IMR-90 (cell line): ENCODE measurements around the gene RAI14. TPM values are rescaled to one million over a fixed set of nuclear protein-coding genes. Genes with fewer than 3 reads are reported as not detected.

ENCODE experiments used
- ATAC-seq: fragments of 200-7000 bp; cut with Tn5 transposase; 2 replicates; pipeline ENCODE4 v1.9.1; 2020; ENCODE audit warnings: low read depth, mild to moderate bottlenecking, moderate library complexity
- BruUV-seq: library from RNA; stranded (reverse); fragments of 400-500 nt; replicated peaks from 2 replicates; lab custom pipeline; 2021; lab: Mats Ljungman, UMichigan
- CTCF ChIA-PET: fragments of 300-600 bp; formaldehyde crosslinking; extraction: SDS; loops from one replicate; lab custom pipeline; 2021; ENCODE audit warnings: antibody characterized with exemption; lab: Yijun Ruan, JAX
- POLR2A ChIA-PET: fragments of 300-600 bp; sonication (Branson Sonifier 250); formaldehyde crosslinking; loops from one replicate; lab custom pipeline; 2022; ENCODE audit warnings: antibody characterized with exemption; ENCODE audit not compliant: unreplicated experiment; lab: Charles Lee
- DNase-seq: peaks from one replicate; pipeline ENCODE4 v3.0.0; 2013
- H2AFZ ChIP-seq: replicated peaks from 2 replicates; pipeline ENCODE3; 2013; ENCODE audit warnings: low read length, mild to moderate bottlenecking; ENCODE audit not compliant: poor library complexity
- H2AK5ac ChIP-seq: 2 replicates; pipeline ENCODE4 v1.6.1; 2013; ENCODE audit warnings: low read depth, low read length, inconsistent platforms
- H2AK9ac ChIP-seq: replicated peaks from 2 replicates; pipeline ENCODE3; 2013; ENCODE audit warnings: mild to moderate bottlenecking, low read depth, low read length, moderate library complexity; ENCODE audit not compliant: poor library complexity
- H2BK120ac ChIP-seq: 2 replicates; pipeline ENCODE4 v1.6.1; 2013; ENCODE audit warnings: low read depth, low read length, inconsistent platforms
- H2BK15ac ChIP-seq: 3 replicates; pipeline ENCODE4 v1.6.1; 2013; ENCODE audit warnings: low read depth, low read length, inconsistent platforms
- H2BK20ac ChIP-seq: 2 replicates; pipeline ENCODE4 v1.6.1; 2013; ENCODE audit warnings: low read depth, mild to moderate bottlenecking, inconsistent platforms, low read length, moderate library complexity
- H2BK5ac ChIP-seq: 2 replicates; pipeline ENCODE4 v1.6.1; 2013; ENCODE audit warnings: mild to moderate bottlenecking, low read depth, low read length, inconsistent platforms; ENCODE audit not compliant: poor library complexity, severe bottlenecking
- H3K14ac ChIP-seq: replicated peaks from 2 replicates; pipeline ENCODE4 v1.6.1; 2013; ENCODE audit warnings: low read depth, low read length, inconsistent platforms
- H3K18ac ChIP-seq: 2 replicates; pipeline ENCODE4 v1.6.1; 2013; ENCODE audit warnings: low read depth, low read length, control low read depth
- H3K23ac ChIP-seq: 2 replicates; pipeline ENCODE4 v1.6.1; 2013; ENCODE audit warnings: low read depth, low read length, inconsistent platforms
- H3K27ac ChIP-seq: 2 replicates; pipeline ENCODE4 v1.5.1; 2013; ENCODE audit warnings: mild to moderate bottlenecking, control low read depth, low read length; ENCODE audit not compliant: insufficient read depth
- H3K27me3 ChIP-seq: 2 replicates; pipeline ENCODE4 v1.6.1; 2013; ENCODE audit warnings: low read length; ENCODE audit not compliant: control insufficient read depth, insufficient read depth
- H3K36me3 ChIP-seq: 2 replicates; pipeline ENCODE4 v1.6.1; 2013; ENCODE audit warnings: low read length, mixed read lengths; ENCODE audit not compliant: control insufficient read depth, insufficient read depth
- H3K4ac ChIP-seq: 2 replicates; pipeline ENCODE4 v1.6.1; 2013; ENCODE audit warnings: low read depth, low read length, inconsistent platforms
- H3K4me1 ChIP-seq: 2 replicates; pipeline ENCODE4 v1.6.1; 2013; ENCODE audit warnings: low read length, mixed read lengths; ENCODE audit not compliant: control insufficient read depth, insufficient read depth
- H3K4me2 ChIP-seq: 2 replicates; pipeline ENCODE4 v1.6.1; 2013; ENCODE audit warnings: low read depth, mild to moderate bottlenecking, control low read depth, low read length, moderate library complexity
- H3K4me3 ChIP-seq: 2 replicates; pipeline ENCODE4 v1.5.1; 2013; ENCODE audit warnings: low read depth, mild to moderate bottlenecking, control low read depth, low read length, moderate library complexity; ENCODE audit not compliant: insufficient read depth
- H3K56ac ChIP-seq: 2 replicates; pipeline ENCODE4 v1.6.1; 2013; ENCODE audit warnings: low read length, inconsistent platforms; ENCODE audit not compliant: insufficient read depth; ENCODE audit errors: extremely low read depth
- H3K79me1 ChIP-seq, 2 experiments: 2 replicates each; pipeline ENCODE4 v1.6.1; 2013; ENCODE audit warnings: low read length in 2 of 2, inconsistent platforms in 1 of 2, low read depth in 1 of 2
- H3K9ac ChIP-seq: 2 replicates; pipeline ENCODE4 v1.6.1; 2013; ENCODE audit warnings: low read depth, low read length, control low read depth
- H3K9me1 ChIP-seq: 2 replicates; pipeline ENCODE4 v1.6.1; 2013; ENCODE audit warnings: low read length, inconsistent platforms; ENCODE audit not compliant: insufficient read depth
- H3K9me3 ChIP-seq: 2 replicates; pipeline ENCODE4 v1.6.1; 2013; ENCODE audit warnings: low read length; ENCODE audit not compliant: control insufficient read depth, insufficient read depth
- H4K20me1 ChIP-seq: 2 replicates; pipeline ENCODE4 v1.6.1; 2013; ENCODE audit warnings: low read length, inconsistent platforms; ENCODE audit not compliant: insufficient read depth
- H4K5ac ChIP-seq: 2 replicates; pipeline ENCODE4 v1.6.1; 2013; ENCODE audit warnings: mild to moderate bottlenecking, low read depth, low read length, control low read depth
- H4K8ac ChIP-seq, 2 experiments: 2 replicates each; pipeline ENCODE4 v1.6.1; 2013; ENCODE audit warnings: low read depth in 2 of 2, low read length in 2 of 2, control low read depth in 1 of 2, inconsistent platforms in 1 of 2
- H4K91ac ChIP-seq: 2 replicates; pipeline ENCODE4 v1.6.1; 2013; ENCODE audit warnings: low read depth, low read length, inconsistent platforms; ENCODE audit not compliant: insufficient read depth
- CEBPB ChIP-seq: IDR thresholded peaks from 2 replicates; pipeline ENCODE4 v1.6.1; 2012; ENCODE audit warnings: low read depth, low read length, improper control_type of control experiment
- MAFK ChIP-seq: IDR thresholded peaks from 2 replicates; pipeline ENCODE4 v1.6.1; 2012; ENCODE audit warnings: low read depth, low read length, improper control_type of control experiment
- POLR2A ChIP-seq: IDR thresholded peaks from 2 replicates; pipeline ENCODE4 v1.6.1; 2012; ENCODE audit warnings: mild to moderate bottlenecking, low read depth, low read length
- whole genome bisulfite sequencing, 2 experiments: methylation state at CpG; one replicate each; pipeline versions ENCODE4 v1.1.5 to v1.1.7; 2013; ENCODE audit warnings: missing lambda C conversion rate in 2 of 2; ENCODE audit not compliant: insufficient read length in 1 of 2; ENCODE audit errors: extremely low coverage in 2 of 2; 5-methylcytosine and 5-hydroxymethylcytosine counted together
- dilution Hi-C: fragments of 300-500 bp; cut with HindIII; formaldehyde crosslinking; loops from one replicate; pipeline ENCODE4 v1.14.3; 2018; ENCODE audit warnings: low sequenced_read_pairs; ENCODE audit not compliant: unreplicated experiment
- in situ Hi-C: fragments of 300-500 bp; cut with MboI; formaldehyde crosslinking; loops from 3 replicates; pipeline ENCODE4 v1.14.3; 2019; ENCODE audit warnings: low sequenced_read_pairs, inconsistent platforms, mixed read lengths
- intact Hi-C: fragments of 100-400 bp; cut with micrococcal nuclease; formaldehyde crosslinking; loops from 2 replicates; pipeline ENCODE4 v1.10.0; 2022
- polyA plus RNA-seq, 3 experiments: library from polyadenylated mRNA; depleted of rRNA; stranded (reverse); fragments of >200 nt; gene quantifications; 2 replicates each; pipeline ENCODE4 v1.2.3, GENCODE V29; 2012; ENCODE audit warnings: low replicate concordance in 1 of 3
- total RNA-seq: library from RNA; depleted of rRNA; stranded (reverse); fragments of >200 nt; gene quantifications from 2 replicates; pipeline ENCODE4 v1.2.3, GENCODE V29; 2012
- TF ChIP-seq, protein P1 (sequence below): conservative IDR thresholded peaks from 2 replicates; pipeline ENCODE4 v1.5.1; 2012; ENCODE audit warnings: mild to moderate bottlenecking, low read depth, low read length, improper control_type of control experiment

RAI14 gene
- total and polyA plus RNA-seq, 2 of the 4 experiments (the other 2 are of a cell fraction): 221 to 267 TPM

DNA sequence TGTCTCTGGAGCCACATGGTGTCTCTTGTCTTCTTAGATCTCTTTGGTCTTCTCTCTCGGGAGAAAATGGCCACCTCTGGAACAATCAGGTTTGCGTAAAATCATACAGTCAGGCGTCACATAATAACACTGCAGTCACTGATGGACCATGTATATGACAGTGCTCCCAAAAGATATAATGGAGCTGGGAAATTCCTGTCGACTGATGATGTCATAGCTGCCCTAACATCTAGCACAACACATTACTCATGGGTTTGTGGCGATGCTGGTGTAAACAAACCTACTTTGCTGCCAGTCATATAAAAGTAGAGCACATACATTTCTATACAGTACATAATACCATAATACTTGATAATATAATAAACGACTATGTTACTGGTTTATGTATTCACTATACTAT lies 30.1 kb upstream of the RAI14 start:
- no peaks in the 10 kb centered on the region for H3K9me3 ChIP-seq
- no peak overlapping the region for H3K9ac ChIP-seq
- in situ Hi-C loops: no loop called here
- peaks cover 17% of the 10 kb centered on the region for H3K4me1 ChIP-seq
- ChIA-PET POLR2A (no interaction called here), CTCF (interaction anchor here (1.4 to 1.5 kb wide), 2 partner anchors 10 to 40 kb away, joined by 3 to 4 read pairs; no protein-coding TSS in a partner anchor)
- H3K27me3 ChIP-seq: no peaks in the 10 kb centered on the region
- peak overlapping the region; percentile 39; the same call in 1 of the 2 replicates for H4K5ac ChIP-seq
- intact Hi-C loops: no loop called here
- peak overlapping the region; percentile 52; the same call in 1 of the 2 replicates for H3K4me2 ChIP-seq
- H4K20me1 ChIP-seq: no peaks in the 10 kb centered on the region
- 0% methylated on average over 1 of the region's 6 CpGs; no CpG with 5 or more reads in 1 of the 2 experiments for WGBS, 2 experiments
- TF ChIP-seq MAFK (no peak), CEBPB (0 out of 2 replicates have a peak, but pooled peaks have one; percentile 45), POLR2A (no peak)
- TF ChIP-seq, protein P1, sequence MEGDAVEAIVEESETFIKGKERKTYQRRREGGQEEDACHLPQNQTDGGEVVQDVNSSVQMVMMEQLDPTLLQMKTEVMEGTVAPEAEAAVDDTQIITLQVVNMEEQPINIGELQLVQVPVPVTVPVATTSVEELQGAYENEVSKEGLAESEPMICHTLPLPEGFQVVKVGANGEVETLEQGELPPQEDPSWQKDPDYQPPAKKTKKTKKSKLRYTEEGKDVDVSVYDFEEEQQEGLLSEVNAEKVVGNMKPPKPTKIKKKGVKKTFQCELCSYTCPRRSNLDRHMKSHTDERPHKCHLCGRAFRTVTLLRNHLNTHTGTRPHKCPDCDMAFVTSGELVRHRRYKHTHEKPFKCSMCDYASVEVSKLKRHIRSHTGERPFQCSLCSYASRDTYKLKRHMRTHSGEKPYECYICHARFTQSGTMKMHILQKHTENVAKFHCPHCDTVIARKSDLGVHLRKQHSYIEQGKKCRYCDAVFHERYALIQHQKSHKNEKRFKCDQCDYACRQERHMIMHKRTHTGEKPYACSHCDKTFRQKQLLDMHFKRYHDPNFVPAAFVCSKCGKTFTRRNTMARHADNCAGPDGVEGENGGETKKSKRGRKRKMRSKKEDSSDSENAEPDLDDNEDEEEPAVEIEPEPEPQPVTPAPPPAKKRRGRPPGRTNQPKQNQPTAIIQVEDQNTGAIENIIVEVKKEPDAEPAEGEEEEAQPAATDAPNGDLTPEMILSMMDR: no peak
- H3K56ac ChIP-seq: no peak overlapping the region; the same call in 1 of the 2 replicates
- peak overlapping the region; percentile 16; the same call in 1 of the 2 replicates for H3K4ac ChIP-seq
- no TSS peak for BruUV-seq
- DNase-seq (peak; percentile 93), ATAC-seq (peak; percentile 55)
- H2BK120ac ChIP-seq: peak overlapping the region; percentile 63; the same call in 1 of the 2 replicates
- H2AK5ac ChIP-seq: peak overlapping the region; percentile 68
- H3K14ac ChIP-seq: no peak overlapping the region
- peak overlapping the region; percentile 66; the same call in 1 of the 2 replicates for H3K18ac ChIP-seq
- peak overlapping the region; percentile 68; the same call in 1 of the 2 replicates for H4K91ac ChIP-seq
- dilution Hi-C loops: no loop called here
- H2AK9ac ChIP-seq: no peak overlapping the region
- no peaks in the 10 kb centered on the region for H3K36me3 ChIP-seq
- peak overlapping the region; percentile 48 for H2BK5ac ChIP-seq
- H3K9me1 ChIP-seq: peaks cover 21% of the 10 kb centered on the region
- peak overlapping the region; percentile 4 to 59; a peak in 2 of 4 replicates for H4K8ac ChIP-seq
- no peak overlapping the region for H3K27ac ChIP-seq
- peak overlapping the region; percentile 97; the same call in 2 of the 3 replicates for H2BK15ac ChIP-seq
- no peak overlapping the region for H3K23ac ChIP-seq
- peaks cover 13 to 31% of the 10 kb centered on the region in 2 experiments for H3K79me1 ChIP-seq
- no peak overlapping the region for H3K4me3 ChIP-seq
- H2BK20ac ChIP-seq: peak overlapping the region; percentile 34; the same call in 1 of the 2 replicates
- H2AFZ ChIP-seq: no peak overlapping the region
